ENCODE measurements around the gene NAALADL2. TPM values are rescaled to one million over a fixed set of nuclear protein-coding genes. Genes with fewer than 3 reads are reported as not detected.

Gene NAALADL2
- total and polyA plus RNA-seq, 7 donors: 0.56 to 3.3 (median 1.6) TPM

GRCh38 chr3:175384569-175384968 is 525.4 kb downstream of the NAALADL2 start:
- Histone ChIP-seq H3K4me3 (no peak overlapping the region), H3K4me1 (no peaks in the 10 kb centered on the region), H3K36me3 (ENCODE audit: insufficient read depth in 1 of 2, low read depth in 1 of 2) (no peaks in the 10 kb centered on the region), H3K27me3 (ENCODE audit: insufficient read depth in 3 of 3, low read length in 2 of 3) (no peaks in the 10 kb centered on the region), H3K9me3 (no peaks in the 10 kb centered on the region), H3K27ac (no peak overlapping the region)
- intact Hi-C loops (cut with DNase I): loop anchor here in 1 of 2 donors (5.0 kb wide), 1 partner anchor 197 kb away; no protein-coding TSS in a partner anchor
- DNase-seq (no peak), ATAC-seq (no peak)
- no peak for TF ChIP-seq CTCF (IDR thresholded peaks at IDR 0.05)

GRCh38 chr3:175386630-175387029 is 527.5 kb downstream of the NAALADL2 start:
- 88 to 93% (median 90%) methylated on average over 3 of the region's 3 CpGs for WGBS, 3 donors
- ATAC-seq (no peak), DNase-seq (no peak)
- intact Hi-C loops (cut with DNase I): no loop called here
- TF ChIP-seq CTCF (IDR thresholded peaks at IDR 0.05): no peak
- no peak overlapping the region for H3K27ac ChIP-seq
- H3K27me3 ChIP-seq (ENCODE audit: insufficient read depth in 3 of 3, low read length in 2 of 3): no peaks in the 10 kb centered on the region
- H3K36me3 ChIP-seq (ENCODE audit: insufficient read depth in 1 of 2, low read depth in 1 of 2): no peaks in the 10 kb centered on the region
- H3K4me3 ChIP-seq: no peak overlapping the region
- no peaks in the 10 kb centered on the region for H3K4me1 ChIP-seq
- no peaks in the 10 kb centered on the region for H3K9me3 ChIP-seq

GRCh38 chr3:175389560-175389959 is 530.4 kb downstream of the NAALADL2 start:
- 99 to 100% (median 100%) methylated on average over 1 of the region's 1 CpG for WGBS, 3 donors
- intact Hi-C loops (cut with DNase I): no loop called here
- H3K27me3 ChIP-seq (ENCODE audit: insufficient read depth in 3 of 3, low read length in 2 of 3): no peaks in the 10 kb centered on the region
- no peaks in the 10 kb centered on the region for H3K36me3 ChIP-seq (ENCODE audit: insufficient read depth in 1 of 2, low read depth in 1 of 2)
- no peak for TF ChIP-seq CTCF (IDR thresholded peaks at IDR 0.05)
- H3K9me3 ChIP-seq: no peaks in the 10 kb centered on the region
- no peak for ATAC-seq
- no peak overlapping the region for H3K4me3 ChIP-seq
- no peak overlapping the region for H3K27ac ChIP-seq
- H3K4me1 ChIP-seq: no peaks in the 10 kb centered on the region
- no peak for DNase-seq

- ATAC-seq: no peak
- Histone ChIP-seq H3K9me3 (no peaks in the 10 kb centered on the region), H3K27ac (no peak overlapping the region), H3K4me1 (no peaks in the 10 kb centered on the region), H3K4me3 (no peak overlapping the region), H3K27me3 (ENCODE audit: insufficient read depth in 3 of 3, low read length in 2 of 3) (no peaks in the 10 kb centered on the region), H3K36me3 (ENCODE audit: insufficient read depth in 1 of 2, low read depth in 1 of 2) (no peaks in the 10 kb centered on the region)
- 92 to 100% (median 100%) methylated on average over 1 of the region's 1 CpG for WGBS, 3 donors
- no peak for DNase-seq
- TF ChIP-seq CTCF (IDR thresholded peaks at IDR 0.05): no peak
- intact Hi-C loops (cut with DNase I): no loop called here
Observed at GRCh38 chr3:175391601-175392000, 532.5 kb downstream of the NAALADL2 start.

GRCh38 chr3:175392653-175393052 is 533.5 kb downstream of the NAALADL2 start:
- TF ChIP-seq CTCF (IDR thresholded peaks at IDR 0.05): no peak
- ATAC-seq: no peak
- Histone ChIP-seq H3K27ac (no peak overlapping the region), H3K4me3 (no peak overlapping the region), H3K27me3 (ENCODE audit: insufficient read depth in 3 of 3, low read length in 2 of 3) (no peaks in the 10 kb centered on the region), H3K4me1 (no peaks in the 10 kb centered on the region), H3K36me3 (ENCODE audit: insufficient read depth in 1 of 2, low read depth in 1 of 2) (no peaks in the 10 kb centered on the region), H3K9me3 (no peaks in the 10 kb centered on the region)
- 64 to 82% (median 67%) methylated on average over 4 of the region's 4 CpGs for WGBS, 3 donors
- intact Hi-C loops (cut with DNase I): no loop called here
- DNase-seq: no peak

Data from psoas muscle (tissue), 8 donors.